Calu3 (cell line): Measurements from ENCODE around the gene CACNG4. TPM values are rescaled to one million over a fixed set of nuclear protein-coding genes. Genes with fewer than 3 reads are reported as not detected.

Experiments used
- BruUV-seq: library from RNA; stranded (reverse); fragments of 400-500 nt; replicated peaks from 2 replicates; lab custom pipeline; 2021; lab: Mats Ljungman, UMichigan
- CTCF ChIA-PET: fragments of 300-600 bp; sonication (Branson Sonifier 250); formaldehyde crosslinking; loops from one replicate; lab custom pipeline; 2022; ENCODE audit warnings: antibody characterized with exemption; lab: Charles Lee
- DNase-seq: peaks from one replicate; pipeline ENCODE4 v3.0.0; 2022
- H3K27ac Mint-ChIP-seq: one replicate; pipeline ENCODE4 v1.8.0; 2022; ENCODE audit warnings: mixed read lengths; ENCODE audit not compliant: unreplicated experiment
- H3K27me3 Mint-ChIP-seq: one replicate; pipeline ENCODE4 v1.8.0; 2022; ENCODE audit warnings: mixed read lengths; ENCODE audit not compliant: unreplicated experiment
- H3K36me3 Mint-ChIP-seq: one replicate; pipeline ENCODE4 v1.8.0; 2022; ENCODE audit warnings: mild to moderate bottlenecking, moderate library complexity, mixed read lengths; ENCODE audit not compliant: insufficient read depth, unreplicated experiment
- H3K4me1 Mint-ChIP-seq: one replicate; pipeline ENCODE4 v1.8.0; 2022; ENCODE audit warnings: mild to moderate bottlenecking, low read depth, mixed read lengths; ENCODE audit not compliant: unreplicated experiment
- H3K4me3 Mint-ChIP-seq: one replicate; pipeline ENCODE4 v1.8.0; 2022; ENCODE audit warnings: mild to moderate bottlenecking, low read depth, moderate library complexity, mixed read lengths; ENCODE audit not compliant: unreplicated experiment
- H3K9me3 Mint-ChIP-seq: one replicate; pipeline ENCODE4 v1.8.0; 2022; ENCODE audit warnings: low read depth, mixed read lengths; ENCODE audit not compliant: unreplicated experiment
- intact Hi-C: fragments of 100-400 bp; cut with micrococcal nuclease; formaldehyde crosslinking; loops from one replicate; pipeline ENCODE4 v1.10.0; 2022; ENCODE audit not compliant: unreplicated experiment
- total RNA-seq: library from RNA; stranded (reverse); gene quantifications from 2 replicates; pipeline ENCODE4 v1.2.3, GENCODE V29; 2022
- TF ChIP-seq, protein P1 (sequence below): fragments of 200-600 bp; IDR thresholded peaks from one replicate; pipeline ENCODE4 v1.8.0; 2022; ENCODE audit warnings: antibody characterized with exemption; ENCODE audit not compliant: unreplicated experiment

CACNG4 gene
- total RNA-seq, 1 experiment from 2014 or later, result 3.8 TPM

DNA sequence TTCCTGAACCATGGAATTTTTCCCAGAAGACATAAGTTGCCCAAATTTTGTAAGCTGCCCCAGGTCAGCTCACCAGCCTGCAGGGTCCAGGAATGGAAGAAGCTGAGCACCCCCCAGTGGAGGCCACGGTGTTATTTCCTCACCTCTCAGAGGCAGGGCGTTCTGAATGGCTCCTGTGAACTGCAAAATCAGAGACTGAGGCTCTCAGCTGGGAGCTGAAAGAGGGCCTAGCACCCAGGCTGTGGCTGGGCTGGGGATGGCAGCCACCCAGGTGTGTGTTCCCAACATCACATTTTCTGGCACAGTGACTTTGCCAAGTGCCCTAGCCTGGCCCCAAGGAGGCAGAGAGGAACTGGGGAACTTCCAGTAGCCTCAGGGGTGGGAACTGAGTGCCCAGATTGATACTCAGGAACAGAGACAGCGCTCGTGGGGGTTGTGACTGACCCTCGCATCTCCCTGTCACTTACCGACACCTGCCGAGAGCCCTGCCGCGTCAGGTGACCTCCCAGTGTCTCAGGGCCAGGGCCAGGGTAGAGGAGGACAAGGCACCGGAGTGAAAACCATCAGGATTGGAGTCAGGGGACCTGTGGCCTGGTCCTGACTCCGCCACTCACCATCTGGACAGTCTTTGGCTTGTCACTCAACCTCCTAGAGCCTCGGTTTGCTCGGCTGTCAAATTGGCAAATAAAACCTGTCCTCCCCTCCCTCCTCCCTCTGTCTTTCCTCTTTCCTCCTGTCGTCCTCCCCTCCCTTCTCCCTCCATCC is 11.3 kb downstream of the CACNG4 start:
- TF ChIP-seq, protein P1, sequence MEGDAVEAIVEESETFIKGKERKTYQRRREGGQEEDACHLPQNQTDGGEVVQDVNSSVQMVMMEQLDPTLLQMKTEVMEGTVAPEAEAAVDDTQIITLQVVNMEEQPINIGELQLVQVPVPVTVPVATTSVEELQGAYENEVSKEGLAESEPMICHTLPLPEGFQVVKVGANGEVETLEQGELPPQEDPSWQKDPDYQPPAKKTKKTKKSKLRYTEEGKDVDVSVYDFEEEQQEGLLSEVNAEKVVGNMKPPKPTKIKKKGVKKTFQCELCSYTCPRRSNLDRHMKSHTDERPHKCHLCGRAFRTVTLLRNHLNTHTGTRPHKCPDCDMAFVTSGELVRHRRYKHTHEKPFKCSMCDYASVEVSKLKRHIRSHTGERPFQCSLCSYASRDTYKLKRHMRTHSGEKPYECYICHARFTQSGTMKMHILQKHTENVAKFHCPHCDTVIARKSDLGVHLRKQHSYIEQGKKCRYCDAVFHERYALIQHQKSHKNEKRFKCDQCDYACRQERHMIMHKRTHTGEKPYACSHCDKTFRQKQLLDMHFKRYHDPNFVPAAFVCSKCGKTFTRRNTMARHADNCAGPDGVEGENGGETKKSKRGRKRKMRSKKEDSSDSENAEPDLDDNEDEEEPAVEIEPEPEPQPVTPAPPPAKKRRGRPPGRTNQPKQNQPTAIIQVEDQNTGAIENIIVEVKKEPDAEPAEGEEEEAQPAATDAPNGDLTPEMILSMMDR, result no peak
- Mint-ChIP-seq H3K36me3 (no peaks in the 10 kb centered on the region), H3K27me3 (peaks cover 12% of the 10 kb centered on the region), H3K27ac (no peak overlapping the region), H3K4me1 (no peaks in the 10 kb centered on the region), H3K9me3 (no peaks in the 10 kb centered on the region), H3K4me3 (no peak overlapping the region)
- no TSS peak for BruUV-seq
- intact Hi-C loops, result loop anchor here (1.0 kb wide), 1 partner anchor 60 kb away; no protein-coding TSS in a partner anchor
- CTCF ChIA-PET, result interaction anchor here (1.0 to 2.5 kb wide), 6 partner anchors 24 to 71 kb away, joined by 3 to 51 read pairs (median 7); no protein-coding TSS in a partner anchor
- DNase-seq, result peak; percentile 77

- TF ChIP-seq, protein P1, result no peak
Observed at GRCh38 chr17:66976379-66976663, 11.8 kb downstream of the CACNG4 start.

GRCh38 chr17:66976781-66977201 is 12.3 kb downstream of the CACNG4 start:
- TF ChIP-seq, protein P1, result no peak
- H3K36me3 Mint-ChIP-seq, result no peaks in the 10 kb centered on the region
- CTCF ChIA-PET, result interaction anchor here (0.9 kb wide), 1 partner anchor 62 kb away, joined by 3 read pairs; no protein-coding TSS in a partner anchor
- DNase-seq, result no peak
- no peak overlapping the region for H3K4me3 Mint-ChIP-seq
- peak overlapping the region; percentile 22 for H3K27ac Mint-ChIP-seq
- no TSS peak for BruUV-seq
- intact Hi-C loops, result no loop called here
- no peaks in the 10 kb centered on the region for H3K9me3 Mint-ChIP-seq
- H3K4me1 Mint-ChIP-seq, result no peaks in the 10 kb centered on the region
- peaks cover 12% of the 10 kb centered on the region for H3K27me3 Mint-ChIP-seq

More at GRCh38 chr17:66976379-66976663, 11.8 kb downstream of the CACNG4 start:
- H3K27me3 Mint-ChIP-seq, result peaks cover 12% of the 10 kb centered on the region
- no peaks in the 10 kb centered on the region for H3K4me1 Mint-ChIP-seq
- no peak overlapping the region for H3K4me3 Mint-ChIP-seq
- H3K27ac Mint-ChIP-seq, result no peak overlapping the region
- no peaks in the 10 kb centered on the region for H3K36me3 Mint-ChIP-seq
- DNase-seq, result no peak
- BruUV-seq, result no TSS peak
- intact Hi-C loops, result no loop called here
- CTCF ChIA-PET, result no interaction called here
- no peaks in the 10 kb centered on the region for H3K9me3 Mint-ChIP-seq

DNA sequence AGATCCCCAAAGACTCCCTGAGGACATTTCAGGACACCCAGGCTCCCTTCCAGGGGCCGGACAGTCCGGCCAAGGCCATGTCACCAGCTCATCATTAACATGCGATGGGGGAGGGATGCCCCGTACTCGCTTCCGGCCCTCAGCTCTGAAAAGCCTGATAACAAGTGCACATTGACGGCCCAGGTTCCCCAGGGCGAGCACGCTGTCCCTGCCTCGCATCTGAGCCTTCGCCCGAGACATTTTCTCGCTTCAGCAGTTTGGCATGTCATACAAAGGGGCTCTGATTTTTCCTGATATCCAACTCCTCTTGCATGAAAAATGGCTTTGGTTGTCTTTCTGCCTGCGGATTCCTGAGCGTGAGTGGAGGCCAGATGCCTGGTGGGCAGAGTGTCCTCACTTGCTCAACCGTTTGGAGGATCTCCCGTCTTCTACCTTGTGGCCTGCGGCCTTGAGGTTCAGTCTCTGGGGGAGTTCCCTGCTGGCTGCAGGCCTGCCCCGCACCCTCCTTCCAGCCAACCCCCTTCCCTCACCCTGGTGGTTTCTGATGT is 14.1 kb downstream of the CACNG4 start:
- intact Hi-C loops, result no loop called here
- TF ChIP-seq, protein P1, result no peak
- CTCF ChIA-PET, result interaction anchor here (0.8 kb wide), 1 partner anchor 647 kb away, joined by 3 read pairs; no protein-coding TSS in a partner anchor

More for the DNA sequence above, 14.1 kb downstream of the CACNG4 start:
- H3K27ac Mint-ChIP-seq, result no peak overlapping the region
- no peak overlapping the region for H3K4me3 Mint-ChIP-seq
- no peaks in the 10 kb centered on the region for H3K9me3 Mint-ChIP-seq
- no peaks in the 10 kb centered on the region for H3K36me3 Mint-ChIP-seq
- H3K27me3 Mint-ChIP-seq, result peaks cover 12% of the 10 kb centered on the region
- DNase-seq, result no peak
- BruUV-seq, result no TSS peak
- peaks cover 7% of the 10 kb centered on the region for H3K4me1 Mint-ChIP-seq
